HG02943 (cell line): ENCODE data around the gene EIF4G1.

ENCODE experiments used
- ATAC-seq: cut with Tn5 transposase; IDR thresholded peaks from one replicate; pipeline ENCODE4 v1.9.1; 2021; ENCODE audit warnings: mild to moderate bottlenecking, low read depth, moderate library complexity; ENCODE audit not compliant: unreplicated experiment

Gene EIF4G1

GRCh38 chr3:184381261-184382224 is 67.1 kb downstream of the EIF4G1 start:
- no peak for ATAC-seq

- no peak for ATAC-seq
Observed at GRCh38 chr3:184382326-184383032, 68.1 kb downstream of the EIF4G1 start.

- ATAC-seq, result no peak
Observed at GRCh38 chr3:184383033-184383740, 68.8 kb downstream of the EIF4G1 start.

GRCh38 chr3:184384342-184384741 is 69.9 kb downstream of the EIF4G1 start:
- no peak for ATAC-seq
